CD4-positive, CD25-positive, alpha-beta regulatory T cell (primary cell): ENCODE results near the gene ZNF652. TPM values are rescaled to one million over a fixed set of nuclear protein-coding genes. Genes with fewer than 3 reads are reported as not detected.
A peak's percentile ranks its signal among the peaks of the same experiment; 100 is the strongest.

Experiments
- ATAC-seq, 2 donors: fragments of 150-1000 bp; cut with Tn5 transposase; one replicate each; pipeline ENCODE4 v1.10.0; 2021; ENCODE audit warnings: low read depth in 2 of 2, moderate number of reproducible peaks in 2 of 2, moderate library complexity in 1 of 2
- DNase-seq, 3 donors: peaks; one replicate each; pipeline versions ENCODE4 v3.0.0 to v3.0.0-alpha.2; 2012 to 2022; ENCODE audit warnings: mixed read lengths in 1 of 3
- H3K27ac ChIP-seq: one replicate; pipeline ENCODE4 v1.7.0; 2013; ENCODE audit warnings: mild to moderate bottlenecking, low read length; ENCODE audit not compliant: insufficient read depth, poor library complexity, severe bottlenecking
- H3K27me3 ChIP-seq: one replicate; pipeline ENCODE4 v1.7.0; 2013; ENCODE audit warnings: low read length; ENCODE audit not compliant: control insufficient read depth, insufficient read depth
- H3K36me3 ChIP-seq: one replicate; pipeline ENCODE4 v1.7.0; 2013; ENCODE audit warnings: mild to moderate bottlenecking, low read length, moderate library complexity; ENCODE audit not compliant: control insufficient read depth, insufficient read depth
- H3K4me1 ChIP-seq: 2 replicates; pipeline ENCODE4 v1.7.0; 2013; ENCODE audit warnings: mild to moderate bottlenecking, low read length; ENCODE audit not compliant: insufficient read depth, control insufficient read depth, poor library complexity, severe bottlenecking
- H3K4me3 ChIP-seq: one replicate; pipeline ENCODE4 v1.7.0; 2013; ENCODE audit warnings: low read depth, mild to moderate bottlenecking, low read length, moderate library complexity
- H3K9me3 ChIP-seq, 2 experiments: 1 replicate in 1 of 2; 2 replicates in 1 of 2; pipeline ENCODE4 v1.7.0; 2013; ENCODE audit warnings: low read length in 2 of 2, mild to moderate bottlenecking in 1 of 2, moderate library complexity in 1 of 2; ENCODE audit not compliant: control insufficient read depth in 2 of 2
- H3K27ac Mint-ChIP-seq, 3 donors: one replicate each; pipeline ENCODE4 v1.8.0; 2020 to 2022; ENCODE audit warnings: mild to moderate bottlenecking in 3 of 3, mixed read lengths in 3 of 3, moderate library complexity in 2 of 3
- H3K27me3 Mint-ChIP-seq: one replicate; pipeline ENCODE4 v1.8.0; 2022; ENCODE audit warnings: mild to moderate bottlenecking, mixed read lengths
- H3K36me3 Mint-ChIP-seq: one replicate; pipeline ENCODE4 v1.8.0; 2020; ENCODE audit warnings: mixed read lengths
- H3K4me1 Mint-ChIP-seq, 4 donors: one replicate each; pipeline ENCODE4 v1.8.0; 2020 to 2022; ENCODE audit warnings: mixed read lengths in 4 of 4, mild to moderate bottlenecking in 1 of 4
- H3K4me3 Mint-ChIP-seq, 4 donors: one replicate each; pipeline ENCODE4 v1.8.0; 2020 to 2022; ENCODE audit warnings: mild to moderate bottlenecking in 4 of 4, mixed read lengths in 4 of 4, moderate library complexity in 3 of 4
- H3K9me3 Mint-ChIP-seq, 7 donors: one replicate each; pipeline ENCODE4 v1.8.0; 2020 to 2022; ENCODE audit warnings: mixed read lengths in 7 of 7, mild to moderate bottlenecking in 3 of 7, moderate library complexity in 2 of 7
- polyA plus RNA-seq, 4 donors: library from polyadenylated mRNA; unstranded; fragments of 300-500 nt; fragmentation: Illumina TruSeq; gene quantifications; one replicate each; pipeline ENCODE4 v1.2.3, GENCODE V29; 2021
- total RNA-seq: library from RNA; stranded (reverse); gene quantifications from one replicate; pipeline ENCODE4 v1.2.3, GENCODE V29; 2022

The ZNF652 gene
- total and polyA plus RNA-seq, 5 donors from 2014 or later = 8.9 to 34.4 (median 16.1) TPM

GRCh38 chr17:49339354-49339753, 22.7 kb downstream of the ZNF652 start:
- peak overlapping the region in 1 of 4 donors; percentile 44 for H3K4me3 Mint-ChIP-seq

GRCh38 chr17:49338883-49339282, 23.2 kb downstream of the ZNF652 start:
- Histone ChIP-seq H3K27ac (no peak overlapping the region), H3K36me3 (no peaks in the 10 kb centered on the region), H3K4me3 (no peak overlapping the region), H3K9me3 (no peaks in the 10 kb centered on the region), H3K27me3 (no peaks in the 10 kb centered on the region), H3K4me1 (peaks cover 30% of the 10 kb centered on the region)
- Mint-ChIP-seq H3K4me1 (peaks cover 15 to 57% (median 42%) of the 10 kb centered on the region in 4 donors), H3K4me3 (peak overlapping the region in 3 of 4 donors; percentile 53 to 84 (median 63)), H3K27me3 (peaks cover 4% of the 10 kb centered on the region), H3K27ac (peak overlapping the region in 2 of 3 donors; percentile 43 to 58), H3K36me3 (peaks cover 12% of the 10 kb centered on the region), H3K9me3 (no peaks in the 10 kb centered on the region)
- DNase-seq (no peak), ATAC-seq (no peak)

More at GRCh38 chr17:49339354-49339753, 22.7 kb downstream of the ZNF652 start:
- Histone ChIP-seq H3K27ac (no peak overlapping the region), H3K4me1 (peaks cover 30% of the 10 kb centered on the region), H3K4me3 (no peak overlapping the region), H3K36me3 (no peaks in the 10 kb centered on the region), H3K27me3 (no peaks in the 10 kb centered on the region), H3K9me3 (no peaks in the 10 kb centered on the region)
- Mint-ChIP-seq H3K9me3 (no peaks in the 10 kb centered on the region), H3K4me1 (peaks cover 15 to 52% (median 41%) of the 10 kb centered on the region in 4 donors), H3K27me3 (peaks cover 4% of the 10 kb centered on the region), H3K36me3 (peaks cover 12% of the 10 kb centered on the region), H3K27ac (no peak overlapping the region)
- ATAC-seq (no peak), DNase-seq (no peak)

- ATAC-seq (no peak), DNase-seq (no peak)
- no peaks in the 10 kb centered on the region for H3K36me3 ChIP-seq
- Mint-ChIP-seq H3K4me3 (no peak overlapping the region), H3K4me1 (peaks cover 10 to 50% (median 37%) of the 10 kb centered on the region in 4 donors), H3K27me3 (peaks cover 4% of the 10 kb centered on the region), H3K36me3 (peaks cover 12% of the 10 kb centered on the region), H3K9me3 (no peaks in the 10 kb centered on the region), H3K27ac (peak overlapping the region in 1 of 3 donors; percentile 23)
- no peaks in the 10 kb centered on the region for H3K27me3 ChIP-seq
- no peak overlapping the region for H3K4me3 ChIP-seq
- peaks cover 23% of the 10 kb centered on the region for H3K4me1 ChIP-seq
- no peak overlapping the region for H3K27ac ChIP-seq
- no peaks in the 10 kb centered on the region for H3K9me3 ChIP-seq
These were observed 24.2 kb downstream of the ZNF652 start for GRCh38 chr17:49337884-49338283.

GRCh38 chr17:49334744-49335512, 27.1 kb downstream of the ZNF652 start:
- Histone ChIP-seq H3K9me3 (no peaks in the 10 kb centered on the region), H3K4me3 (no peak overlapping the region), H3K36me3 (no peaks in the 10 kb centered on the region), H3K27me3 (no peaks in the 10 kb centered on the region), H3K4me1 (peaks cover 3% of the 10 kb centered on the region), H3K27ac (no peak overlapping the region)
- no peak overlapping the region for H3K27ac Mint-ChIP-seq
- ATAC-seq = no peak
- no peak for DNase-seq
- peaks cover 12 to 31% (median 27%) of the 10 kb centered on the region in 4 donors for H3K4me1 Mint-ChIP-seq
- H3K36me3 Mint-ChIP-seq = peaks cover 12% of the 10 kb centered on the region
- no peak overlapping the region for H3K4me3 Mint-ChIP-seq
- peaks cover 4% of the 10 kb centered on the region for H3K27me3 Mint-ChIP-seq
- H3K9me3 Mint-ChIP-seq = no peaks in the 10 kb centered on the region

GRCh38 chr17:49333804-49334203, 28.2 kb downstream of the ZNF652 start:
- no peak overlapping the region for H3K27ac Mint-ChIP-seq
- peaks cover 7% of the 10 kb centered on the region for H3K36me3 Mint-ChIP-seq
- peaks cover 4% of the 10 kb centered on the region for H3K27me3 Mint-ChIP-seq
- Histone ChIP-seq H3K4me1 (peaks cover 3% of the 10 kb centered on the region), H3K4me3 (no peak overlapping the region), H3K27me3 (no peaks in the 10 kb centered on the region), H3K27ac (no peak overlapping the region), H3K36me3 (no peaks in the 10 kb centered on the region), H3K9me3 (no peaks in the 10 kb centered on the region)
- H3K4me1 Mint-ChIP-seq = peaks cover 17 to 29% (median 27%) of the 10 kb centered on the region in 4 donors
- no peaks in the 10 kb centered on the region for H3K9me3 Mint-ChIP-seq
- ATAC-seq = no peak
- no peak for DNase-seq
- H3K4me3 Mint-ChIP-seq = no peak overlapping the region

GRCh38 chr17:49327835-49328784, 33.9 kb downstream of the ZNF652 start:
- H3K9me3 ChIP-seq = no peaks in the 10 kb centered on the region
- no peak overlapping the region for H3K27ac ChIP-seq
- H3K27me3 ChIP-seq = no peaks in the 10 kb centered on the region
- H3K4me1 ChIP-seq = no peaks in the 10 kb centered on the region
- H3K4me3 ChIP-seq = no peak overlapping the region
- Mint-ChIP-seq H3K4me1 (peaks cover 22 to 51% (median 36%) of the 10 kb centered on the region in 4 donors), H3K9me3 (no peaks in the 10 kb centered on the region), H3K27me3 (no peaks in the 10 kb centered on the region), H3K27ac (peak overlapping the region in 1 of 3 donors; percentile 90), H3K36me3 (peaks cover 7% of the 10 kb centered on the region), H3K4me3 (no peak overlapping the region)
- DNase-seq (no peak), ATAC-seq (peak in 1 of 2 donors; percentile 20)
- no peaks in the 10 kb centered on the region for H3K36me3 ChIP-seq

GRCh38 chr17:49325980-49326379, 36.1 kb downstream of the ZNF652 start:
- Histone ChIP-seq H3K36me3 (no peaks in the 10 kb centered on the region), H3K9me3 (no peaks in the 10 kb centered on the region), H3K4me1 (no peaks in the 10 kb centered on the region), H3K27ac (no peak overlapping the region), H3K27me3 (no peaks in the 10 kb centered on the region), H3K4me3 (no peak overlapping the region)
- Mint-ChIP-seq H3K9me3 (no peaks in the 10 kb centered on the region), H3K4me1 (peaks cover 16 to 48% (median 35%) of the 10 kb centered on the region in 4 donors), H3K27me3 (no peaks in the 10 kb centered on the region), H3K4me3 (no peak overlapping the region), H3K27ac (no peak overlapping the region), H3K36me3 (peaks cover 7% of the 10 kb centered on the region)
- ATAC-seq = no peak
- no peak for DNase-seq
